K562 (cell line): Measurements from ENCODE around the gene RHOV. TPM values are rescaled to one million over a fixed set of nuclear protein-coding genes. Genes with fewer than 3 reads are reported as not detected.

Source experiments
- BHLHE40 ChIP-seq: IDR thresholded peaks from 2 replicates; pipeline ENCODE4 v1.6.1; 2011; ENCODE audit warnings: low read length, improper control_type of control experiment
- EZH2 ChIP-seq: IDR thresholded peaks from 2 replicates; pipeline ENCODE4 v1.6.1; 2012; ENCODE audit warnings: low read depth, mild to moderate bottlenecking, inconsistent platforms, low read length, borderline replicate concordance
- GATAD2A ChIP-seq: fragments of 450-650 bp; IDR thresholded peaks from 2 replicates; pipeline ENCODE4 v1.6.1; 2017
- HMG20A ChIP-seq: fragments of 450-650 bp; formaldehyde crosslinking; conservative IDR thresholded peaks from 2 replicates; pipeline ENCODE4 v1.4.0; 2020; ENCODE audit warnings: mild to moderate bottlenecking, mixed read lengths
- KDM1A ChIP-seq, 2 experiments: fragments of 450-650 bp; IDR thresholded peaks; 2 replicates each; pipeline ENCODE4 v1.6.1; 2016; ENCODE audit warnings: mild to moderate bottlenecking in 2 of 2
- KLF16 ChIP-seq: IDR thresholded peaks from 2 replicates; pipeline ENCODE4 v1.6.1; 2016; ENCODE audit warnings: antibody characterized with exemption
- MYNN ChIP-seq, 2 experiments: sonication (generic); formaldehyde crosslinking in 1 of 2; IDR thresholded peaks; 2 replicates each; pipeline versions ENCODE4 v1.5.0 to v1.6.1; 2016 to 2020; ENCODE audit warnings: antibody characterized with exemption in 1 of 2, missing genetic modification reagents in 1 of 2
- OTX1 ChIP-seq: fragments of 450-650 bp; formaldehyde crosslinking; IDR thresholded peaks from 2 replicates; pipeline ENCODE4 v1.4.0; 2022; ENCODE audit warnings: mild to moderate bottlenecking
- SRSF1 ChIP-seq: fragments of 200-400 bp; formaldehyde crosslinking; IDR thresholded peaks from 2 replicates; pipeline ENCODE4 v1.6.1; 2017; ENCODE audit warnings: mild to moderate bottlenecking, low read depth, low read length, moderate library complexity
- ZKSCAN1 ChIP-seq: fragments of 150-350 bp; IDR thresholded peaks from 2 replicates; pipeline ENCODE4 v1.6.1; 2016; ENCODE audit warnings: low read depth, low read length
- ZNF707 ChIP-seq: fragments of 250-450 bp; sonication (Bioruptor Pico); conservative IDR thresholded peaks from 2 replicates; pipeline ENCODE4 v1.8.0; 2022; ENCODE audit warnings: inconsistent platforms, mild to moderate bottlenecking, moderate library complexity
- ZNF778 ChIP-seq: fragments of 450-650 bp; formaldehyde crosslinking; IDR thresholded peaks from 2 replicates; pipeline ENCODE4 v1.4.0; 2020; ENCODE audit warnings: mild to moderate bottlenecking, moderate library complexity
- ZNF79 ChIP-seq: fragments of 250-450 bp; sonication (Bioruptor Pico); IDR thresholded peaks from 2 replicates; pipeline ENCODE4 v1.4.0; 2020; ENCODE audit warnings: low read depth, mild to moderate bottlenecking, moderate library complexity
- polyA plus RNA-seq, 8 experiments: library from polyadenylated mRNA; depleted of rRNA in 4 of 8; stranded (reverse) in 5 of 8; unstranded in 3 of 8; fragments of >200 nt; fragmentation: Nextera tagmentation in 2 of 8; fragmentation: Illumina TruSeq in 1 of 8; extraction: Ambion mirVana in 2 of 8; extraction: Trizol in 1 of 8; gene quantifications; 2 replicates each; pipeline versions ENCODE4 v1.2.1 to v1.2.3, GENCODE V29; 2011 to 2014; ENCODE audit warnings: inconsistent platforms in 1 of 8, missing spikeins in 1 of 8
- total RNA-seq, 7 experiments: library from RNA; depleted of rRNA in 6 of 7; stranded (reverse); fragments of >200 nt in 6 of 7; fragmentation: Illumina TruSeq in 2 of 7; extraction: Trizol in 2 of 7; gene quantifications; 2 replicates each; pipeline versions ENCODE4 v1.2.1 to v1.2.3, GENCODE V29; 2011 to 2021; ENCODE audit warnings: low replicate concordance in 1 of 7
- TF ChIP-seq, protein P1 (sequence below), 2 experiments: fragments of 450-650 bp; formaldehyde crosslinking in 1 of 2; IDR thresholded peaks; 2 replicates each; pipeline versions ENCODE4 v1.4.0 to v1.6.1; 2014 to 2020; ENCODE audit warnings: mild to moderate bottlenecking in 2 of 2, borderline replicate concordance in 1 of 2, low read depth in 1 of 2
- TF ChIP-seq, protein P2 (sequence below): sonication (generic); formaldehyde crosslinking; IDR thresholded peaks from 2 replicates; pipeline ENCODE4 v1.4.0; 2020; ENCODE audit warnings: mild to moderate bottlenecking, missing genetic modification reagents
- TF ChIP-seq, protein P3 (sequence below): fragments of 450-650 bp; IDR thresholded peaks from 2 replicates; pipeline ENCODE4 v1.6.1; 2016; ENCODE audit warnings: missing biosample characterization, missing genetic modification characterization

The RHOV gene
- total and polyA plus RNA-seq, 9 of the 15 experiments (the other 6 are each of a cell fraction or from before 2014, with no cell fraction given): 0.08 to 2.0 (median 1.1) TPM

DNA sequence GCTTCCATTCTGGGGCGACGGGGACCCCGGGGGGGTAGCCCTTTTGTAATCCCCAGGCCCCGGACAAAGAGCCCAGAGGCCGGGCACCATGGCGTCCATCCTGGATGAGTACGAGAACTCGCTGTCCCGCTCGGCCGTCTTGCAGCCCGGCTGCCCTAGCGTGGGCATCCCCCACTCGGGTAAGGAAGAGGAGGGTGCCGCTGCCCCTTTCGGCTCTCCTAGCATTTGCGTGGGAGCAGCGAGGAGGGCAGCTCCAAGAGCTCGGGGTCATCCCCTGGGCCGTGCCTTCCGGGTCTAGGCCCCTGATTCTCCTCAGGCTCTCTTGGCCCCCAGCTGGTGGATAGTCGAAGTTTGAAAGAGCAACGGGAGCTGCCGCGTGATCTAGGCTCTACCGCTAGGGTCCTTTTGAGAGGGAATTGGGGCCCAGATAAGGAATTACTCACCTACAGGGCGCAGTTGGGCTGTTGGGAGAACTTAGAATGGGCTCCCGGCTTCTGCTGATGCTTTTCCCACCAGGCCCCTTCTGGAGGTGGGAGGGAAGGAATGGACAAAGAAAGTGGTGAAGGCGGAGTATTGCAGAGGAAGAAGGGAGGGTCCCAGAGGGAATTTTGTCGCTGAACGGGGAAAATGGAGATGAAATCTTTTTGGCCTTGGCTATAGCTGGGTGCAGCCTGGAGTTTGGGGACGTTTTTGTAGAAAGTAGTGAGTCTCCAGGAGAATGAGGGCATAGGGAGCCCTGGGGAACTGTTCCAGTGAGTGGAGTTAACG lies 20.8 kb upstream of the RHOV start (continued):
- peak; percentile 65 for TF ChIP-seq BHLHE40
- no peak for TF ChIP-seq HMG20A (CRISPR knock-in tag)
- TF ChIP-seq, protein P1, sequence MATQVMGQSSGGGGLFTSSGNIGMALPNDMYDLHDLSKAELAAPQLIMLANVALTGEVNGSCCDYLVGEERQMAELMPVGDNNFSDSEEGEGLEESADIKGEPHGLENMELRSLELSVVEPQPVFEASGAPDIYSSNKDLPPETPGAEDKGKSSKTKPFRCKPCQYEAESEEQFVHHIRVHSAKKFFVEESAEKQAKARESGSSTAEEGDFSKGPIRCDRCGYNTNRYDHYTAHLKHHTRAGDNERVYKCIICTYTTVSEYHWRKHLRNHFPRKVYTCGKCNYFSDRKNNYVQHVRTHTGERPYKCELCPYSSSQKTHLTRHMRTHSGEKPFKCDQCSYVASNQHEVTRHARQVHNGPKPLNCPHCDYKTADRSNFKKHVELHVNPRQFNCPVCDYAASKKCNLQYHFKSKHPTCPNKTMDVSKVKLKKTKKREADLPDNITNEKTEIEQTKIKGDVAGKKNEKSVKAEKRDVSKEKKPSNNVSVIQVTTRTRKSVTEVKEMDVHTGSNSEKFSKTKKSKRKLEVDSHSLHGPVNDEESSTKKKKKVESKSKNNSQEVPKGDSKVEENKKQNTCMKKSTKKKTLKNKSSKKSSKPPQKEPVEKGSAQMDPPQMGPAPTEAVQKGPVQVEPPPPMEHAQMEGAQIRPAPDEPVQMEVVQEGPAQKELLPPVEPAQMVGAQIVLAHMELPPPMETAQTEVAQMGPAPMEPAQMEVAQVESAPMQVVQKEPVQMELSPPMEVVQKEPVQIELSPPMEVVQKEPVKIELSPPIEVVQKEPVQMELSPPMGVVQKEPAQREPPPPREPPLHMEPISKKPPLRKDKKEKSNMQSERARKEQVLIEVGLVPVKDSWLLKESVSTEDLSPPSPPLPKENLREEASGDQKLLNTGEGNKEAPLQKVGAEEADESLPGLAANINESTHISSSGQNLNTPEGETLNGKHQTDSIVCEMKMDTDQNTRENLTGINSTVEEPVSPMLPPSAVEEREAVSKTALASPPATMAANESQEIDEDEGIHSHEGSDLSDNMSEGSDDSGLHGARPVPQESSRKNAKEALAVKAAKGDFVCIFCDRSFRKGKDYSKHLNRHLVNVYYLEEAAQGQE (IDR thresholded peaks at IDR 0.05; ENCODE audit: borderline replicate concordance): no peak
- TF ChIP-seq, protein P1 (CRISPR knock-in tag; IDR thresholded peaks at IDR 0.05; ENCODE audit: low read depth): no peak
- TF ChIP-seq, protein P2, sequence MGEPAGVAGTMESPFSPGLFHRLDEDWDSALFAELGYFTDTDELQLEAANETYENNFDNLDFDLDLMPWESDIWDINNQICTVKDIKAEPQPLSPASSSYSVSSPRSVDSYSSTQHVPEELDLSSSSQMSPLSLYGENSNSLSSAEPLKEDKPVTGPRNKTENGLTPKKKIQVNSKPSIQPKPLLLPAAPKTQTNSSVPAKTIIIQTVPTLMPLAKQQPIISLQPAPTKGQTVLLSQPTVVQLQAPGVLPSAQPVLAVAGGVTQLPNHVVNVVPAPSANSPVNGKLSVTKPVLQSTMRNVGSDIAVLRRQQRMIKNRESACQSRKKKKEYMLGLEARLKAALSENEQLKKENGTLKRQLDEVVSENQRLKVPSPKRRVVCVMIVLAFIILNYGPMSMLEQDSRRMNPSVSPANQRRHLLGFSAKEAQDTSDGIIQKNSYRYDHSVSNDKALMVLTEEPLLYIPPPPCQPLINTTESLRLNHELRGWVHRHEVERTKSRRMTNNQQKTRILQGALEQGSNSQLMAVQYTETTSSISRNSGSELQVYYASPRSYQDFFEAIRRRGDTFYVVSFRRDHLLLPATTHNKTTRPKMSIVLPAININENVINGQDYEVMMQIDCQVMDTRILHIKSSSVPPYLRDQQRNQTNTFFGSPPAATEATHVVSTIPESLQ (CRISPR knock-in tag): no peak
- TF ChIP-seq GATAD2A: no peak
- TF ChIP-seq EZH2: no peak
- TF ChIP-seq KDM1A (IDR thresholded peaks at IDR 0.05): no peak
- TF ChIP-seq ZNF79: no peak
- TF ChIP-seq MYNN (IDR thresholded peaks at IDR 0.05): no peak
- TF ChIP-seq MYNN (CRISPR knock-in tag; IDR thresholded peaks at IDR 0.05): no peak
- TF ChIP-seq SRSF1: no peak
- peak; percentile 68; the same call in 1 of the 2 replicates for TF ChIP-seq OTX1 (CRISPR knock-in tag)
- TF ChIP-seq ZNF778: no peak
- no peak for TF ChIP-seq ZNF707 (CRISPR knock-in tag)
- TF ChIP-seq, protein P3, sequence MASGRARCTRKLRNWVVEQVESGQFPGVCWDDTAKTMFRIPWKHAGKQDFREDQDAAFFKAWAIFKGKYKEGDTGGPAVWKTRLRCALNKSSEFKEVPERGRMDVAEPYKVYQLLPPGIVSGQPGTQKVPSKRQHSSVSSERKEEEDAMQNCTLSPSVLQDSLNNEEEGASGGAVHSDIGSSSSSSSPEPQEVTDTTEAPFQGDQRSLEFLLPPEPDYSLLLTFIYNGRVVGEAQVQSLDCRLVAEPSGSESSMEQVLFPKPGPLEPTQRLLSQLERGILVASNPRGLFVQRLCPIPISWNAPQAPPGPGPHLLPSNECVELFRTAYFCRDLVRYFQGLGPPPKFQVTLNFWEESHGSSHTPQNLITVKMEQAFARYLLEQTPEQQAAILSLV: no peak
- TF ChIP-seq ZKSCAN1: no peak
- no peak for TF ChIP-seq KLF16
